HUES64 (cell line): ENCODE results near the gene WDR5B.

Experiments used
- H3K27ac ChIP-seq: 2 replicates; pipeline ENCODE4 v1.7.0; 2013; ENCODE audit warnings: low read depth, low read length, inconsistent platforms
- H3K27me3 ChIP-seq: 2 replicates; pipeline ENCODE4 v1.6.1; 2013; ENCODE audit warnings: mild to moderate bottlenecking, low read length; ENCODE audit not compliant: insufficient read depth
- H3K36me3 ChIP-seq: 2 replicates; pipeline ENCODE4 v1.6.1; 2013; ENCODE audit warnings: mild to moderate bottlenecking, low read length; ENCODE audit not compliant: insufficient read depth
- H3K4me1 ChIP-seq: 2 replicates; pipeline ENCODE4 v1.6.1; 2013; ENCODE audit warnings: mild to moderate bottlenecking, low read length, moderate library complexity; ENCODE audit not compliant: insufficient read depth
- H3K4me3 ChIP-seq: 2 replicates; pipeline ENCODE4 v1.5.1; 2013; ENCODE audit warnings: mild to moderate bottlenecking, low read length, moderate library complexity
- H3K9ac ChIP-seq: 2 replicates; pipeline ENCODE4 v1.6.1; 2013; ENCODE audit warnings: mild to moderate bottlenecking, low read depth, low read length
- H3K9me3 ChIP-seq: 2 replicates; pipeline ENCODE4 v1.6.1; 2013; ENCODE audit warnings: low read depth, low read length; ENCODE audit not compliant: insufficient read depth
- WGBS: fragments of 150-250, 120-280 bp; methylation state at CpG from one replicate; pipeline ENCODE4 v1.1.7; 2013; ENCODE audit warnings: missing lambda C conversion rate; 5-methylcytosine and 5-hydroxymethylcytosine counted together

WDR5B gene

GRCh38 chr3:122443090-122443489 lies 27.2 kb upstream of the WDR5B start:
- Histone ChIP-seq H3K4me3 (no peak overlapping the region), H3K4me1 (peaks cover 17% of the 10 kb centered on the region), H3K36me3 (peaks cover 57% of the 10 kb centered on the region), H3K9me3 (no peaks in the 10 kb centered on the region), H3K27ac (peak overlapping the region; percentile 69; the same call in 1 of the 2 replicates), H3K9ac (peak overlapping the region; percentile 54), H3K27me3 (no peaks in the 10 kb centered on the region)
- WGBS = 24% methylated on average over 10 of the region's 10 CpGs

- Histone ChIP-seq H3K4me3 (no peak overlapping the region), H3K27me3 (no peaks in the 10 kb centered on the region), H3K36me3 (peaks cover 89% of the 10 kb centered on the region), H3K27ac (no peak overlapping the region), H3K4me1 (no peaks in the 10 kb centered on the region), H3K9ac (no peak overlapping the region), H3K9me3 (peaks cover 13% of the 10 kb centered on the region; the same call in 1 of the 2 replicates)
- WGBS = 95% methylated on average over 9 of the region's 9 CpGs
These were observed 20.1 kb upstream of the WDR5B start for GRCh38 chr3:122435950-122436349.

- no peak overlapping the region for H3K9ac ChIP-seq
- no peak overlapping the region for H3K4me3 ChIP-seq
- no peaks in the 10 kb centered on the region for H3K4me1 ChIP-seq
- H3K36me3 ChIP-seq = peaks cover 83% of the 10 kb centered on the region
- no peaks in the 10 kb centered on the region for H3K27me3 ChIP-seq
- WGBS = 100% methylated on average over 1 of the region's 2 CpGs
- no peak overlapping the region for H3K27ac ChIP-seq
- H3K9me3 ChIP-seq = no peaks in the 10 kb centered on the region
These were observed 14.5 kb upstream of the WDR5B start for GRCh38 chr3:122430371-122430770.

GRCh38 chr3:122427857-122428471 lies 12.1 kb upstream of the WDR5B start:
- Histone ChIP-seq H3K36me3 (peaks cover 84% of the 10 kb centered on the region), H3K9me3 (no peaks in the 10 kb centered on the region), H3K27ac (no peak overlapping the region), H3K4me3 (no peak overlapping the region), H3K9ac (no peak overlapping the region), H3K4me1 (peaks cover 6% of the 10 kb centered on the region; the same call in 1 of the 2 replicates), H3K27me3 (no peaks in the 10 kb centered on the region)
- WGBS = 90% methylated on average over 1 of the region's 2 CpGs

- no peak overlapping the region for H3K4me3 ChIP-seq
- WGBS = 98% methylated on average over 2 of the region's 2 CpGs
- H3K27me3 ChIP-seq = no peaks in the 10 kb centered on the region
- peaks cover 13% of the 10 kb centered on the region; the same call in 1 of the 2 replicates for H3K4me1 ChIP-seq
- H3K9ac ChIP-seq = no peak overlapping the region
- peaks cover 53% of the 10 kb centered on the region for H3K36me3 ChIP-seq
- no peaks in the 10 kb centered on the region for H3K9me3 ChIP-seq
- H3K27ac ChIP-seq = no peak overlapping the region
These were observed 6.0 kb upstream of the WDR5B start for GRCh38 chr3:122421836-122422235.

GRCh38 chr3:122421101-122421500 lies 5.2 kb upstream of the WDR5B start:
- H3K9me3 ChIP-seq = no peaks in the 10 kb centered on the region
- peaks cover 13% of the 10 kb centered on the region; the same call in 1 of the 2 replicates for H3K4me1 ChIP-seq
- H3K27ac ChIP-seq = no peak overlapping the region
- 100% methylated on average over 2 of the region's 4 CpGs for WGBS
- H3K9ac ChIP-seq = no peak overlapping the region
- peaks cover 46% of the 10 kb centered on the region for H3K36me3 ChIP-seq
- no peak overlapping the region for H3K4me3 ChIP-seq
- H3K27me3 ChIP-seq = no peaks in the 10 kb centered on the region

GRCh38 chr3:122416966-122417365 lies 1.1 kb upstream of the WDR5B start:
- H3K27me3 ChIP-seq = no peaks in the 10 kb centered on the region
- H3K9ac ChIP-seq = peak overlapping the region; percentile 89
- peak overlapping the region; percentile 80 for H3K4me3 ChIP-seq
- no peak overlapping the region for H3K27ac ChIP-seq
- 71% methylated on average over 14 of the region's 14 CpGs for WGBS
- H3K4me1 ChIP-seq = peaks cover 7% of the 10 kb centered on the region
- H3K36me3 ChIP-seq = peaks cover 15% of the 10 kb centered on the region
- H3K9me3 ChIP-seq = no peaks in the 10 kb centered on the region

GRCh38 chr3:122415104-122415744 lies 638 bp downstream of the WDR5B start:
- H3K4me1 ChIP-seq = peaks cover 5% of the 10 kb centered on the region; the same call in 1 of the 2 replicates
- no peaks in the 10 kb centered on the region for H3K27me3 ChIP-seq
- H3K9me3 ChIP-seq = no peaks in the 10 kb centered on the region
- 28% methylated on average over 10 of the region's 10 CpGs for WGBS
- H3K36me3 ChIP-seq = peaks cover 23% of the 10 kb centered on the region
- peak overlapping the region; percentile 70; the same call in 1 of the 2 replicates for H3K27ac ChIP-seq
- H3K9ac ChIP-seq = peak overlapping the region; percentile 89
- peak overlapping the region; percentile 80 for H3K4me3 ChIP-seq

- WGBS = 93% methylated on average over 3 of the region's 3 CpGs
- Histone ChIP-seq H3K27ac (no peak overlapping the region), H3K36me3 (peaks cover 31% of the 10 kb centered on the region), H3K9ac (no peak overlapping the region), H3K4me3 (0 out of 2 replicates have a peak overlapping the region, but pooled peaks have one; percentile 80), H3K4me1 (peaks cover 5% of the 10 kb centered on the region; the same call in 1 of the 2 replicates), H3K27me3 (no peaks in the 10 kb centered on the region), H3K9me3 (no peaks in the 10 kb centered on the region)
These were observed 1.5 kb downstream of the WDR5B start for GRCh38 chr3:122414391-122414790.

GRCh38 chr3:122410639-122411038 lies 5.2 kb downstream of the WDR5B start:
- Histone ChIP-seq H3K4me1 (peaks cover 5% of the 10 kb centered on the region; the same call in 1 of the 2 replicates), H3K27me3 (no peaks in the 10 kb centered on the region), H3K4me3 (no peak overlapping the region), H3K27ac (no peak overlapping the region), H3K9me3 (no peaks in the 10 kb centered on the region), H3K9ac (no peak overlapping the region), H3K36me3 (peaks cover 66% of the 10 kb centered on the region)
- 94% methylated on average over 5 of the region's 6 CpGs for WGBS

- Histone ChIP-seq H3K36me3 (peaks cover 71% of the 10 kb centered on the region), H3K4me1 (peaks cover 4% of the 10 kb centered on the region; the same call in 1 of the 2 replicates), H3K9me3 (no peaks in the 10 kb centered on the region), H3K27me3 (no peaks in the 10 kb centered on the region), H3K9ac (no peak overlapping the region), H3K4me3 (no peak overlapping the region), H3K27ac (no peak overlapping the region)
- 91% methylated on average over 4 of the region's 4 CpGs for WGBS
These were observed 5.8 kb downstream of the WDR5B start for GRCh38 chr3:122410111-122410510.
